Measurements from ENCODE around the gene GCSAML. TPM values are rescaled to one million over a fixed set of nuclear protein-coding genes. Genes with fewer than 3 reads are reported as not detected.

The GCSAML gene
- total RNA-seq, 1 donor from 2014 or later: 0.23 TPM

DNA sequence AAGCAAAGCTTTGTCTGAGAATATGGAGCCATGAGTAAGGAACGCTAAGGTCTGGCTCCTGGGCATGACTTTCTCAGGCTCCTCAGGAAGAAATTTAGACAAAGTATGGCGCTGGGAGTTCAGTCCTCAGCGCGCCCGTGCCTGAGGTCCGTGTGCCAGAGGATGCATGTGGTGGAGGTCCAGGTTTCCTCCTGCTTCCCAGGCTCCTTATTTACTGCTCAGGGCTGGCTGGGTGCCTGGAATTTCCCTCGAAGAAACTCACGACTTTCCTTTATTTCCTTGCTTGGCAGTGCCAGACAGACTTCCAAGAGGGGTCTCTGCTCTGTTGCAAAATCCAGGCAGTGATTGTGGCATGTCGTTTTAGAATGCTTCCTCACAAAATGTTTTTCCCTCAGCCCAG is 13.3 kb downstream of the GCSAML start:
- H3K9me3 Mint-ChIP-seq (ENCODE audit: unreplicated experiment): no peaks in the 10 kb centered on the region
- H3K4me3 Mint-ChIP-seq (ENCODE audit: unreplicated experiment): no peak overlapping the region
- no peaks in the 10 kb centered on the region for H3K27me3 Mint-ChIP-seq (ENCODE audit: unreplicated experiment)
- TF ChIP-seq, protein P1, sequence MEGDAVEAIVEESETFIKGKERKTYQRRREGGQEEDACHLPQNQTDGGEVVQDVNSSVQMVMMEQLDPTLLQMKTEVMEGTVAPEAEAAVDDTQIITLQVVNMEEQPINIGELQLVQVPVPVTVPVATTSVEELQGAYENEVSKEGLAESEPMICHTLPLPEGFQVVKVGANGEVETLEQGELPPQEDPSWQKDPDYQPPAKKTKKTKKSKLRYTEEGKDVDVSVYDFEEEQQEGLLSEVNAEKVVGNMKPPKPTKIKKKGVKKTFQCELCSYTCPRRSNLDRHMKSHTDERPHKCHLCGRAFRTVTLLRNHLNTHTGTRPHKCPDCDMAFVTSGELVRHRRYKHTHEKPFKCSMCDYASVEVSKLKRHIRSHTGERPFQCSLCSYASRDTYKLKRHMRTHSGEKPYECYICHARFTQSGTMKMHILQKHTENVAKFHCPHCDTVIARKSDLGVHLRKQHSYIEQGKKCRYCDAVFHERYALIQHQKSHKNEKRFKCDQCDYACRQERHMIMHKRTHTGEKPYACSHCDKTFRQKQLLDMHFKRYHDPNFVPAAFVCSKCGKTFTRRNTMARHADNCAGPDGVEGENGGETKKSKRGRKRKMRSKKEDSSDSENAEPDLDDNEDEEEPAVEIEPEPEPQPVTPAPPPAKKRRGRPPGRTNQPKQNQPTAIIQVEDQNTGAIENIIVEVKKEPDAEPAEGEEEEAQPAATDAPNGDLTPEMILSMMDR (IDR thresholded peaks at IDR 0.05; ENCODE audit: unreplicated experiment): no peak
- no peaks in the 10 kb centered on the region for H3K4me1 Mint-ChIP-seq (ENCODE audit: unreplicated experiment)
- DNase-seq (ENCODE audit: low spot score): no peak
- no peaks in the 10 kb centered on the region for H3K36me3 Mint-ChIP-seq (ENCODE audit: low read depth, unreplicated experiment)
- H3K27ac Mint-ChIP-seq (ENCODE audit: unreplicated experiment): no peak overlapping the region

DNA sequence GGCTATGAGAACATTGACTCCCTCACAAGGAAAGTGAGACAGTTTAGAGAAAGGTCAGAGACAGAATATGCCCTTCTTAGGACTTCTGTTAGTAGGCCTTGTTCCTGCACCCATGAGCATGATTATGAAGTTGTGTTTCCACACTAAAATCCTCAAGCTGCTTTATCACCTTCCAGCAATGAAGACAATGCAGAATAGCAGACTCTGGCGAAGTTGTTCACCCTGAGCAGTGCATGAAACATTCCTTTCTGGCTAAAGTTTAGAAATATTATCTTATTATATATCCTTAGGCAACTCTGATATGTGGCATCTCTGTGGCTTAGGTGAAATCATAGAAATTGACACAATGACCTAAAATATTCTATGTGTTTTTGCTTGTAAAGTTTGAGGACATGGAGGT is 25.3 kb downstream of the GCSAML start:
- Mint-ChIP-seq H3K27me3 (ENCODE audit: unreplicated experiment) (no peaks in the 10 kb centered on the region), H3K27ac (ENCODE audit: unreplicated experiment) (no peak overlapping the region), H3K4me3 (ENCODE audit: unreplicated experiment) (no peak overlapping the region), H3K9me3 (ENCODE audit: unreplicated experiment) (no peaks in the 10 kb centered on the region), H3K36me3 (ENCODE audit: low read depth, unreplicated experiment) (no peaks in the 10 kb centered on the region), H3K4me1 (ENCODE audit: unreplicated experiment) (no peaks in the 10 kb centered on the region)
- TF ChIP-seq, protein P1 (IDR thresholded peaks at IDR 0.05; ENCODE audit: unreplicated experiment): no peak
- no peak for DNase-seq (ENCODE audit: low spot score)

DNA sequence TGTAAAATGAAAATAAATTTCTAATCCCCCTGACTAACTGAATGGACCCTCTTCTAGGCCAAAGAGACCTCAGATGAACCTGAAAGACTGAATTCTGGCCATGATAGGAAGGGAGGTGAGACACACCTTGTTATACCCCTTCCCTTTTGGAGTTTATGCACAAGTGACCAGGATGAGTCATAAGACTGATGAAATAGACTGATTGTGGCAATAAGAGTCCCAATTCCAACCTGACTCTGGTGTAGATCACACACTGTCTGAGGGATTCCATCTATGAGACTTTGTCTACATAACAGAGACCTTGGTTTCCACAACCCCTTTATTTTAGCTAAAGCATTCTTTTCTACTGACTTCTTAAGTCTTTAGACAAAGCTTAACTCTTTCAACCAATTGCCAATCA is 25.7 kb downstream of the GCSAML start:
- Mint-ChIP-seq H3K27me3 (ENCODE audit: unreplicated experiment) (no peaks in the 10 kb centered on the region), H3K9me3 (ENCODE audit: unreplicated experiment) (no peaks in the 10 kb centered on the region), H3K4me1 (ENCODE audit: unreplicated experiment) (no peaks in the 10 kb centered on the region), H3K27ac (ENCODE audit: unreplicated experiment) (no peak overlapping the region), H3K36me3 (ENCODE audit: low read depth, unreplicated experiment) (no peaks in the 10 kb centered on the region), H3K4me3 (ENCODE audit: unreplicated experiment) (no peak overlapping the region)
- TF ChIP-seq, protein P1 (IDR thresholded peaks at IDR 0.05; ENCODE audit: unreplicated experiment): no peak
- no peak for DNase-seq (ENCODE audit: low spot score)

DNA sequence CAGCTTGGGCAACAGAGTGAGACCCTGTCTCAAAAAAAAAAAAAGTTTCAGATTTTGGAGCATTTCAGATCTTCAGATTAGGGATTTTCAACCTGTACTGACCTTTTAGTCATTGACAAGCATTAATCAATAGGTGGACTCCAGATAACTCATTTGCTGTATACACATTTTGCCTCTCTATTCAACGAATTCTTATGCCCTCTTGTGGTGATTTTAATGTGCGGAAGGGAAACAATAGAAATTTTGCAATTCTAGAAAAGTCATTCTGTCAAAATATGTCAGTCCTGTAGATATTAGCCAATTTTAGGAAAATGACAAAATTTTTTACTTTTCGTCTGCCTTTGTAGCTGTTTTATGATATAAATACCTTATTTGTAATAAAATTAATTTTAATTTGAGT is 27.6 kb downstream of the GCSAML start:
- Mint-ChIP-seq H3K36me3 (ENCODE audit: low read depth, unreplicated experiment) (no peaks in the 10 kb centered on the region), H3K27me3 (ENCODE audit: unreplicated experiment) (no peaks in the 10 kb centered on the region), H3K4me3 (ENCODE audit: unreplicated experiment) (no peak overlapping the region), H3K9me3 (ENCODE audit: unreplicated experiment) (no peaks in the 10 kb centered on the region), H3K4me1 (ENCODE audit: unreplicated experiment) (no peaks in the 10 kb centered on the region), H3K27ac (ENCODE audit: unreplicated experiment) (no peak overlapping the region)
- TF ChIP-seq, protein P1 (IDR thresholded peaks at IDR 0.05; ENCODE audit: unreplicated experiment): peak; percentile 33
- DNase-seq (ENCODE audit: low spot score): no peak

DNA sequence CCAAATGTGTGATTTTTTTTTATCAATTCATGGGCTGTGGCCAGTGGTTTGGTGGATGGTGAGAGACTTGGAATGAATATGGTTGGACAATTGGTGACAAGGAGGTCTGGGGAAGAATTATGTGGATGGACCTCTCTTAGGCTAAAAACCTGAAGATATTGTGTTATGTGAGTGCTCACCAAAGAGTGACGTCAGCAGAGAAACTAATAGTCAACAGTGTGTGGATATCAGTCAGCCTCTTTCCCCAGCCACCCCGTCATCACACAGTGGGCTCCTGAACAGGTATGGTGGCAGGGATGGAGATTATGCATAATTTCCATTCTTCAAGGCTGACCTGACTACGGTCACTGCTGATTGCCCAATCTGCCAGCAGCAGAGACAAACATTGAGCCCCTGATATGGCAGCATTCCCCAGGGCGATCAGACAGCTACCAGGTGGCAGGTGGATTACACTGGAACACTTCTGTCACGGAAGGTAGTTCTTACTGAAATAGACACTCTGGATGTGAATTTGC is 30.1 kb downstream of the GCSAML start:
- H3K4me1 Mint-ChIP-seq (ENCODE audit: unreplicated experiment): no peaks in the 10 kb centered on the region
- TF ChIP-seq, protein P1 (IDR thresholded peaks at IDR 0.05; ENCODE audit: unreplicated experiment): no peak
- no peaks in the 10 kb centered on the region for H3K27me3 Mint-ChIP-seq (ENCODE audit: unreplicated experiment)
- no peaks in the 10 kb centered on the region for H3K9me3 Mint-ChIP-seq (ENCODE audit: unreplicated experiment)
- no peak overlapping the region for H3K4me3 Mint-ChIP-seq (ENCODE audit: unreplicated experiment)
- H3K27ac Mint-ChIP-seq (ENCODE audit: unreplicated experiment): no peak overlapping the region
- no peak for DNase-seq (ENCODE audit: low spot score)
- H3K36me3 Mint-ChIP-seq (ENCODE audit: low read depth, unreplicated experiment): no peaks in the 10 kb centered on the region
